ENCODE results near the gene DGLUCY.

Gene DGLUCY

DNA sequence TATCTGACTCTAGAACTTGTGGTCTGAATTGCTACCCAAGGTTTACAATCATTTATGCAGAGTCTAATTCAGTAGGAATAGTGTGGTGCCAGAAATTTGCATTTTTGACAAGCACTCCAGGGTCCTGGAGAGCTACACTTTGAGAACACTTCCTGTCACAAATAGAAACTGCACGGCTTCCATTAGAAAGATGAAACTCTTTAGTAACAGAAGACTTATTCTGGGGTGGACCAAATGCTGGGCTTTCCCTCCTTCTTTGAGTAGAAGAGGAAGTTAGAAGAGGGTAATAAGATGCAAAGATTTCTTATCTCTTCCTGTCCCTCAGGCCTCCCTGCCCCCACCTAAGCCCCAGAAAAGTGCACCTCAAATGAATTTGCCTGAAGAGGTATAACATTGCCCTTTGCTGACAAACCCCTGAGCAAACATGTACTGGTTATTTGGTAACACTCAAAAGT, 28.4 kb downstream of the DGLUCY start:
- no peak overlapping the region for H3K4me3 ChIP-seq (ENCODE audit: low read depth, low read length)
- no peak for TF ChIP-seq CTCF (IDR thresholded peaks at IDR 0.05; ENCODE audit: low read depth, low read length)

- no peak for TF ChIP-seq CTCF (IDR thresholded peaks at IDR 0.05; ENCODE audit: low read depth, low read length)
- no peak overlapping the region for H3K4me3 ChIP-seq (ENCODE audit: low read depth, low read length)
Measured at GRCh38 chr14:91143862-91144261, 30.0 kb downstream of the DGLUCY start.

DNA sequence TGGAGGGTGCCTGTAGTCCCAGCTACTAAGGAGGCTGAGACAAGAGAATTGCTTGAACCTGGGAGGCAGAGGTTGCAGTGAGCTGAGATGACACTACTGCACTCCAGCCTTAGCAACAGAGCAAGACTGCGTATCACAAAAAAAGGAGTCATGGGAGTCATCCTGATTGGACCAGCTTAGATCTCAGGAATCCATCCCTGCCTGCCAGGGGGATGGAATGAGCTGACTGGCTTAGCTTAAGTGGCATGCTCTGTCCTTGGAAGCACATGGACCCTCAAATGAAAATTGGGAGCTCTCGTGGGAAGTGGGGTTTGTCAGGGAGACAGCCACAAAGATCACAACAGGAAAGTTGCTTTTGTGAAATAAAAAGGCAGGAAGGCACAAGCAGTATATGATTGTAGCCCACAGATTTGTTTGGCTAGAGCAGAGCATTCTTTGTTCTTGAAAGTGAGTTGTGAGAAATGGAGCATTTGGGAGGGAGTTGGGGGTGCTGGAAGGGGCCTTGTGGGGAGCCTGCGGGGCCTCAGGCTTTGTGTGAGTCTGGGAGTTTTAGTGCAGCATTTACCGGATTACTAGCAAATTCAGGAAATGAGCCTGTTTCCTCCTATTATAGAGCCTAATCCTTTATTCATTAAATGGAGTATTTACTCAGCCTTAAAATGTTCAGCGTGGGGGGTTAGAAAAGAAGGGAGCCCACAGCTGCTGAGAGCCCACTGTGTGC, 30.7 kb downstream of the DGLUCY start:
- no peak for TF ChIP-seq CTCF (IDR thresholded peaks at IDR 0.05; ENCODE audit: low read depth, low read length)
- no peak overlapping the region for H3K4me3 ChIP-seq (ENCODE audit: low read depth, low read length)

DNA sequence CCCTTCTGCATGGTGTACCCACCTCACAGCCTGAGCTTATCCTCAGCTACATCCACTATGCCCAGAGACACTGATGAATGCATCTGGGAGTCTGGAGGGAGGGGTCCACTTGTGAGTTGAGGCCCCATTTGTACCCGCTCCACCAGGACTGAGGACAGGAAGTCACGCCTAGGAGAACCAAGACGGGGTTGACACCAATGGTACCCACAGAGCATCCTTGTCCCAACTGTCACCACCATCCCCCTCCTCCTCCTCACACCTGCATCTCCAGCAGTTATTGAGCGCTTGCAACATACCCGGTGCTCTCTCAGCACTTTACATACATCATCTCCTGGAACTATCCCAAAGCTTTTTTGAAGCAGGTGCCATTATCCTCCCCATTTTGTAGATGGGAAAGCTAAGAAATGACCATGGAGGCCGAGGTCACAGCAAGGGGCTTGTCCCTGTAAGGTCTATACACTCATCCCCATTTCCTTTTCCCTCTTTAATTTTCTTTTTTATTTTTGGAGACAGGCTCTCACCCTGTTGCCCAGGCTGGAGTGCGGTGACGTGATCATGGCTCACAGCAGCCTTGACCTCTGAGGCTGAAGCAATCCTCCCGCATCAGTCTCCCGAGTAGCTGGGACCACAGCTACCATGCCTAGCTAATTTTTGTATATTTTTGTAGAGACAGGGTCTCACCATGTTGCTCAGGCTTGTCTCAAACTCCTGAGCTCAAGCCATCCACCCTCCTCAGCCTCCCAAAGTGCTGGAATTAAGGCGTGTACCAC, 31.7 kb downstream of the DGLUCY start:
- H3K4me3 ChIP-seq (ENCODE audit: low read depth, low read length): no peak overlapping the region
- no peak for TF ChIP-seq CTCF (IDR thresholded peaks at IDR 0.05; ENCODE audit: low read depth, low read length)

DNA sequence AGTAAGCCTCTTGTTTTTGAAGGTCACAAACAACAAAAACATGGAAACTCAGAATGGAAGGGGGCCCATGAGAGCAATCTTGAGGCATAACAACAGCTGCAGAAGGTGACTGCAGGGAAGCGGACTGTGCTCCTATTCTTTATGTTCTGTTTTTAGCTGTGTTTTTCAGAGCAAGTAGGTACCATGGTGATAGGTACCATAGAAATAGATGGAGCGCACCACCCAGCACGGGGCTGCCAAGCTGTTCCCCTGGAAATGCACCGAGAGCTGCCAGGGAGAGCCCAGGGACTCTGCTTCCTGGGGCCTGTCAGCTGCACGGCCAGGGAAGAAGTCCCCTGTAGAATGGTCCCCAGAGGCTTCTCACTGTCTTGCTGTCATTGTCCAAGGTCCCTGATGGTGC, 32.8 kb downstream of the DGLUCY start:
- no peak for TF ChIP-seq CTCF (IDR thresholded peaks at IDR 0.05; ENCODE audit: low read depth, low read length)

DNA sequence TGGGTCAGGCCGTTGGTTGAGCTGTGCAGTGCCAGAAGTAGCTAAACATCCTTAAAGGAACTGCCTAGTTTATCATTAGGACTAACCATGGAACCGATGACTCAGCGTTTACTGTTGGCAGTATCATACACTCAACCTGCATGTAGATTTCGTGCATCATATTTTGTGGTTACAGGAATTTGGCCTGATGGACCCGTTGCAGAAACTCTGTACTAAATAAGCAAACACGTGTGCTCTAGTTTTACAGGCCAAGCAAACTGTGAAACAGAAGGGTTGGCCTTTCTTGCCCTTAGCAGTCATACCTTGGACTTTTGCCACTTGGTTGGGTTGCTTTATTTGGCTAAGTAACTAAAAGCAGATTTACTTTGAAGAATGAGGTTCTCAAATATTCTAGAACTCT, 35.6 kb downstream of the DGLUCY start:
- no peak for TF ChIP-seq CTCF (IDR thresholded peaks at IDR 0.05; ENCODE audit: low read depth, low read length)
- H3K4me3 ChIP-seq (ENCODE audit: low read depth, low read length): no peak overlapping the region

More for the DNA sequence above, 32.8 kb downstream of the DGLUCY start:
- H3K4me3 ChIP-seq (ENCODE audit: low read depth, low read length): no peak overlapping the region

- TF ChIP-seq CTCF (IDR thresholded peaks at IDR 0.05; ENCODE audit: low read depth, low read length): no peak
- H3K4me3 ChIP-seq (ENCODE audit: low read depth, low read length): no peak overlapping the region
Measured at GRCh38 chr14:91152499-91152898, 38.6 kb downstream of the DGLUCY start.
